Measurements from ENCODE around the gene ADCY4.

DNA sequence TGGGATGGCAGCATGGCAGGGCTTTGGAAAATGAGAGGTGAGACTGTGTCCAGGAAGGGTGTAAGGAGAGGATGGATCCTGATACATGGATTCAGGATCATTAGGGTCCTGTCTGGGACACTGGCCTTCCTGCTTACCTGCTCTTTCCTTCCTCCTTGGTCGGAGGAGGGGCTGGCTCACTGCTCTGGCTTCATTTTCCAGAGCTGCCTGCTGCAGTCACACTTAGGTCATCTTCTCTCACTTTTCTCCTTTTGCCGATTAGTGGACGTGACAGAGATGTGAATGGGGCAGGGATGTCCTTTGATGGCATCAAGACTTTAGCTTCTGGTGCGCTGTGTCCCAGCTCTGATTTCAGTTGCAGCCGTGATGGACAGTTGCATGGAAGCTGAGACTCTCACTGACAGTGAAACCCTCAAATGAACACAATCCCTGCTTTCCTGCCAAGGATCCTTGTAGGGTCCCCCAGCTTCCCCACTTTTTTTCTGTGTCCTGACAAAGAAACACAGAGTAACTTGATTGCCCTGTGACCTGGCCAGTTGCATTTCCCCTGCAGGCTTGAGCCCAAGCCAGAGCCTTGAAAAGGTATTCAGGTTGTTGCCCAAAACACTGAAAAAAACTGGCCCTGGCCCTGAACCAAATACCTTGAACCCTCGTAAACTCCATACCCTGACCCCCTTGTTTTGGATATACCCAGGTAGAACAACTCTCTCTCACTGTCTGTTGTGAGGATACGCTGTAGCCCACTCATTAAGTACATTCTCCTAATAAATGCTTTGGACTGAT, 26.3 kb downstream of the ADCY4 start:
- TF ChIP-seq, protein P1, sequence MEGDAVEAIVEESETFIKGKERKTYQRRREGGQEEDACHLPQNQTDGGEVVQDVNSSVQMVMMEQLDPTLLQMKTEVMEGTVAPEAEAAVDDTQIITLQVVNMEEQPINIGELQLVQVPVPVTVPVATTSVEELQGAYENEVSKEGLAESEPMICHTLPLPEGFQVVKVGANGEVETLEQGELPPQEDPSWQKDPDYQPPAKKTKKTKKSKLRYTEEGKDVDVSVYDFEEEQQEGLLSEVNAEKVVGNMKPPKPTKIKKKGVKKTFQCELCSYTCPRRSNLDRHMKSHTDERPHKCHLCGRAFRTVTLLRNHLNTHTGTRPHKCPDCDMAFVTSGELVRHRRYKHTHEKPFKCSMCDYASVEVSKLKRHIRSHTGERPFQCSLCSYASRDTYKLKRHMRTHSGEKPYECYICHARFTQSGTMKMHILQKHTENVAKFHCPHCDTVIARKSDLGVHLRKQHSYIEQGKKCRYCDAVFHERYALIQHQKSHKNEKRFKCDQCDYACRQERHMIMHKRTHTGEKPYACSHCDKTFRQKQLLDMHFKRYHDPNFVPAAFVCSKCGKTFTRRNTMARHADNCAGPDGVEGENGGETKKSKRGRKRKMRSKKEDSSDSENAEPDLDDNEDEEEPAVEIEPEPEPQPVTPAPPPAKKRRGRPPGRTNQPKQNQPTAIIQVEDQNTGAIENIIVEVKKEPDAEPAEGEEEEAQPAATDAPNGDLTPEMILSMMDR (IDR thresholded peaks at IDR 0.05), result no peak
- TF ChIP-seq POLR2A (IDR thresholded peaks at IDR 0.05), result no peak

All from testis (tissue), 2 donors.